K562 (cell line): ENCODE data around the gene SNX30. TPM values are rescaled to one million over a fixed set of nuclear protein-coding genes. Genes with fewer than 3 reads are reported as not detected.

Experiments used
- EP300 ChIP-seq: IDR thresholded peaks from 2 replicates; pipeline ENCODE4 v1.6.1; 2012; ENCODE audit warnings: low read length, improper control_type of control experiment
- FOXA1 ChIP-seq: fragments of 450-650 bp; IDR thresholded peaks from 2 replicates; pipeline ENCODE4 v1.6.1; 2016; ENCODE audit warnings: mild to moderate bottlenecking, borderline replicate concordance
- KDM1A ChIP-seq, 2 experiments: fragments of 450-650 bp; IDR thresholded peaks; 2 replicates each; pipeline ENCODE4 v1.6.1; 2016; ENCODE audit warnings: mild to moderate bottlenecking in 2 of 2
- MAZ ChIP-seq, 2 experiments: fragments of 450-650 bp in 1 of 2; sonication (generic) in 1 of 2; formaldehyde crosslinking; IDR thresholded peaks in 1 of 2; conservative IDR thresholded peaks in 1 of 2; 2 replicates each; pipeline versions ENCODE4 v1.4.0 to v1.5.0; 2020; ENCODE audit warnings: mild to moderate bottlenecking in 1 of 2, missing genetic modification reagents in 1 of 2
- NONO ChIP-seq, 2 experiments: fragments of 200-400 bp in 1 of 2; fragments of 450-650 bp in 1 of 2; formaldehyde crosslinking in 1 of 2; IDR thresholded peaks; 2 replicates each; pipeline ENCODE4 v1.6.1; 2017; ENCODE audit warnings: low read depth in 2 of 2, mild to moderate bottlenecking in 2 of 2, moderate library complexity in 2 of 2, low read length in 1 of 2
- PTBP1 ChIP-seq: fragments of 200-400 bp; formaldehyde crosslinking; IDR thresholded peaks from 2 replicates; pipeline ENCODE4 v1.6.1; 2017; ENCODE audit warnings: low read depth, low read length
- SREBF1 ChIP-seq: fragments of 150-350 bp; IDR thresholded peaks from 2 replicates; pipeline ENCODE4 v1.6.1; 2014; ENCODE audit warnings: antibody characterized with exemption, low read depth, low read length, borderline replicate concordance
- TRIM24 ChIP-seq, 2 experiments: fragments of 450-650 bp; IDR thresholded peaks; 2 replicates each; pipeline ENCODE4 v1.6.1; 2016
- ZNF143 ChIP-seq: sonication (generic); formaldehyde crosslinking; IDR thresholded peaks from 2 replicates; pipeline ENCODE4 v1.9.0; 2022; ENCODE audit warnings: mild to moderate bottlenecking, missing genetic modification reagents
- ZNF197 ChIP-seq: fragments of 200-800 bp; sonication (Bioruptor generic); IDR thresholded peaks from 2 replicates; pipeline ENCODE4 v1.6.1; 2016; ENCODE audit warnings: low read depth, missing genetic modification characterization, missing compliant biosample characterization
- ZNF668 ChIP-seq: fragments of 250-450 bp; sonication (Bioruptor Pico); IDR thresholded peaks from 2 replicates; pipeline ENCODE4 v1.8.0; 2022; ENCODE audit warnings: mild to moderate bottlenecking, inconsistent platforms
- polyA plus RNA-seq, 8 experiments: library from polyadenylated mRNA; depleted of rRNA in 4 of 8; stranded (reverse) in 5 of 8; unstranded in 3 of 8; fragments of >200 nt; fragmentation: Nextera tagmentation in 2 of 8; fragmentation: Illumina TruSeq in 1 of 8; extraction: Ambion mirVana in 2 of 8; extraction: Trizol in 1 of 8; gene quantifications; 2 replicates each; pipeline versions ENCODE4 v1.2.1 to v1.2.3, GENCODE V29; 2011 to 2014; ENCODE audit warnings: inconsistent platforms in 1 of 8, missing spikeins in 1 of 8
- total RNA-seq, 7 experiments: library from RNA; depleted of rRNA in 6 of 7; stranded (reverse); fragments of >200 nt in 6 of 7; fragmentation: Illumina TruSeq in 2 of 7; extraction: Trizol in 2 of 7; gene quantifications; 2 replicates each; pipeline versions ENCODE4 v1.2.1 to v1.2.3, GENCODE V29; 2011 to 2021; ENCODE audit warnings: low replicate concordance in 1 of 7
- TF ChIP-seq, protein P1 (sequence below): sonication (generic); formaldehyde crosslinking; IDR thresholded peaks from 2 replicates; pipeline ENCODE4 v1.8.1; 2023; ENCODE audit warnings: missing genetic modification reagents, mild to moderate bottlenecking, borderline replicate concordance
- TF ChIP-seq, protein P2 (sequence below): fragments of 450-650 bp; IDR thresholded peaks from 2 replicates; pipeline ENCODE4 v1.6.1; 2017; ENCODE audit warnings: antibody characterized with exemption
- TF ChIP-seq, protein P3 (sequence below): sonication (generic); formaldehyde crosslinking; IDR thresholded peaks from 2 replicates; pipeline ENCODE4 v1.8.1; 2023; ENCODE audit warnings: mild to moderate bottlenecking, missing genetic modification reagents

The SNX30 gene
- total and polyA plus RNA-seq, 9 of the 15 experiments (the other 6 are each of a cell fraction or from before 2014, with no cell fraction given) = 0.76 to 5.9 (median 3.3) TPM

DNA sequence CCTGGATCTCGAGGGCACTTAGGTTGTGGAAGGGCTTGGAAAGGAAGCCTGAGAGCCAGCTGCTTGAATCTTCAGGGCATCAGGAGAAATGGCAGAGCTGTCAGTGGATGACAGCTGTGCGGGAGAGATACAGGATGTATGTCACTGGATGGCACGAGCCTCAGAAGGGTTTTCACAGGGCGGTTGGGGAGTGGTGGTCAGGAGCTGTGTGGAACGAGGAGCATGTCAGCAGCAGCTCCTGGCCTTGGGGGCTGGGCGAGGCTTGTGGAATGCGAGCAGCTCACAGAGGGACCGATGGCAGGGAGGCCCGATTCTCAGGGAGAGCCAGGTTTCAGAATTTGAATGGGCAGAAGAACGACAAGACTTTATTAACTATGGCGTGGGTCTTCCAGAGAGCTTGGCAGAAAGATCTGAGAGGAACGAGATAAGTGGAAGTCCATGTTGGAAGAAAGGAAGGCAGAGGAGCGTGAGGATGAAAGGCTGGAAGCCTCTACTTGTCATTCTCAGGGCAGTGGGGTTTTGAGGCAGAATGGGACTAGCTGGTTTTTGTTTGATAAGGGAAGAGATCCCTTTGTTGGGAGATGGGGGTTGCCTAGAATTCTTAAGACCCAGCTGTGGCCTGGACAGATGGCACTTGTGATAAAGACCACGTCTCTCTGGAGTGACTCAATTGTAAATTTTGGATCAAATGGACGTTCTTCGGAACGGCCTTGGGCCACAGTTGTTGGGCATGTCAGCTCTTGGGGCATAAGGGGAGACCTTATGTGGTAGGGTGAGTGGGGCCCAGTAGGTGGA, 60.3 kb downstream of the SNX30 start (continued):
- TF ChIP-seq, protein P1, sequence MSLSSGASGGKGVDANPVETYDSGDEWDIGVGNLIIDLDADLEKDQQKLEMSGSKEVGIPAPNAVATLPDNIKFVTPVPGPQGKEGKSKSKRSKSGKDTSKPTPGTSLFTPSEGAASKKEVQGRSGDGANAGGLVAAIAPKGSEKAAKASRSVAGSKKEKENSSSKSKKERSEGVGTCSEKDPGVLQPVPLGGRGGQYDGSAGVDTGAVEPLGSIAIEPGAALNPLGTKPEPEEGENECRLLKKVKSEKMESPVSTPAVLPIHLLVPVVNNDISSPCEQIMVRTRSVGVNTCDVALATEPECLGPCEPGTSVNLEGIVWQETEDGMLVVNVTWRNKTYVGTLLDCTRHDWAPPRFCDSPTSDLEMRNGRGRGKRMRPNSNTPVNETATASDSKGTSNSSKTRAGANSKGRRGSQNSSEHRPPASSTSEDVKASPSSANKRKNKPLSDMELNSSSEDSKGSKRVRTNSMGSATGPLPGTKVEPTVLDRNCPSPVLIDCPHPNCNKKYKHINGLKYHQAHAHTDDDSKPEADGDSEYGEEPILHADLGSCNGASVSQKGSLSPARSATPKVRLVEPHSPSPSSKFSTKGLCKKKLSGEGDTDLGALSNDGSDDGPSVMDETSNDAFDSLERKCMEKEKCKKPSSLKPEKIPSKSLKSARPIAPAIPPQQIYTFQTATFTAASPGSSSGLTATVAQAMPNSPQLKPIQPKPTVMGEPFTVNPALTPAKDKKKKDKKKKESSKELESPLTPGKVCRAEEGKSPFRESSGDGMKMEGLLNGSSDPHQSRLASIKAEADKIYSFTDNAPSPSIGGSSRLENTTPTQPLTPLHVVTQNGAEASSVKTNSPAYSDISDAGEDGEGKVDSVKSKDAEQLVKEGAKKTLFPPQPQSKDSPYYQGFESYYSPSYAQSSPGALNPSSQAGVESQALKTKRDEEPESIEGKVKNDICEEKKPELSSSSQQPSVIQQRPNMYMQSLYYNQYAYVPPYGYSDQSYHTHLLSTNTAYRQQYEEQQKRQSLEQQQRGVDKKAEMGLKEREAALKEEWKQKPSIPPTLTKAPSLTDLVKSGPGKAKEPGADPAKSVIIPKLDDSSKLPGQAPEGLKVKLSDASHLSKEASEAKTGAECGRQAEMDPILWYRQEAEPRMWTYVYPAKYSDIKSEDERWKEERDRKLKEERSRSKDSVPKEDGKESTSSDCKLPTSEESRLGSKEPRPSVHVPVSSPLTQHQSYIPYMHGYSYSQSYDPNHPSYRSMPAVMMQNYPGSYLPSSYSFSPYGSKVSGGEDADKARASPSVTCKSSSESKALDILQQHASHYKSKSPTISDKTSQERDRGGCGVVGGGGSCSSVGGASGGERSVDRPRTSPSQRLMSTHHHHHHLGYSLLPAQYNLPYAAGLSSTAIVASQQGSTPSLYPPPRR (CRISPR knock-in tag) = no peak
- no peak for TF ChIP-seq FOXA1
- TF ChIP-seq EP300 = peak; percentile 50; the same call in 1 of the 2 replicates
- TF ChIP-seq, protein P2, sequence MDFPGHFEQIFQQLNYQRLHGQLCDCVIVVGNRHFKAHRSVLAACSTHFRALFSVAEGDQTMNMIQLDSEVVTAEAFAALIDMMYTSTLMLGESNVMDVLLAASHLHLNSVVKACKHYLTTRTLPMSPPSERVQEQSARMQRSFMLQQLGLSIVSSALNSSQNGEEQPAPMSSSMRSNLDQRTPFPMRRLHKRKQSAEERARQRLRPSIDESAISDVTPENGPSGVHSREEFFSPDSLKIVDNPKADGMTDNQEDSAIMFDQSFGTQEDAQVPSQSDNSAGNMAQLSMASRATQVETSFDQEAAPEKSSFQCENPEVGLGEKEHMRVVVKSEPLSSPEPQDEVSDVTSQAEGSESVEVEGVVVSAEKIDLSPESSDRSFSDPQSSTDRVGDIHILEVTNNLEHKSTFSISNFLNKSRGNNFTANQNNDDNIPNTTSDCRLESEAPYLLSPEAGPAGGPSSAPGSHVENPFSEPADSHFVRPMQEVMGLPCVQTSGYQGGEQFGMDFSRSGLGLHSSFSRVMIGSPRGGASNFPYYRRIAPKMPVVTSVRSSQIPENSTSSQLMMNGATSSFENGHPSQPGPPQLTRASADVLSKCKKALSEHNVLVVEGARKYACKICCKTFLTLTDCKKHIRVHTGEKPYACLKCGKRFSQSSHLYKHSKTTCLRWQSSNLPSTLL = no peak
- no peak for TF ChIP-seq MAZ (CRISPR knock-in tag; conservative IDR thresholded peaks at IDR 0.05 in 1 of 2, IDR thresholded peaks at IDR 0.05 in 1 of 2)
- no peak for TF ChIP-seq SREBF1
- no peak for TF ChIP-seq PTBP1
- TF ChIP-seq, protein P3, sequence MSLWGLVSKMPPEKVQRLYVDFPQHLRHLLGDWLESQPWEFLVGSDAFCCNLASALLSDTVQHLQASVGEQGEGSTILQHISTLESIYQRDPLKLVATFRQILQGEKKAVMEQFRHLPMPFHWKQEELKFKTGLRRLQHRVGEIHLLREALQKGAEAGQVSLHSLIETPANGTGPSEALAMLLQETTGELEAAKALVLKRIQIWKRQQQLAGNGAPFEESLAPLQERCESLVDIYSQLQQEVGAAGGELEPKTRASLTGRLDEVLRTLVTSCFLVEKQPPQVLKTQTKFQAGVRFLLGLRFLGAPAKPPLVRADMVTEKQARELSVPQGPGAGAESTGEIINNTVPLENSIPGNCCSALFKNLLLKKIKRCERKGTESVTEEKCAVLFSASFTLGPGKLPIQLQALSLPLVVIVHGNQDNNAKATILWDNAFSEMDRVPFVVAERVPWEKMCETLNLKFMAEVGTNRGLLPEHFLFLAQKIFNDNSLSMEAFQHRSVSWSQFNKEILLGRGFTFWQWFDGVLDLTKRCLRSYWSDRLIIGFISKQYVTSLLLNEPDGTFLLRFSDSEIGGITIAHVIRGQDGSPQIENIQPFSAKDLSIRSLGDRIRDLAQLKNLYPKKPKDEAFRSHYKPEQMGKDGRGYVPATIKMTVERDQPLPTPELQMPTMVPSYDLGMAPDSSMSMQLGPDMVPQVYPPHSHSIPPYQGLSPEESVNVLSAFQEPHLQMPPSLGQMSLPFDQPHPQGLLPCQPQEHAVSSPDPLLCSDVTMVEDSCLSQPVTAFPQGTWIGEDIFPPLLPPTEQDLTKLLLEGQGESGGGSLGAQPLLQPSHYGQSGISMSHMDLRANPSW (CRISPR knock-in tag) = no peak
- no peak for TF ChIP-seq ZNF197 (CRISPR knock-in tag)
- peak; percentile 72 to 78 for TF ChIP-seq TRIM24 (IDR thresholded peaks at IDR 0.05)
- TF ChIP-seq ZNF668 (CRISPR knock-in tag) = no peak
- TF ChIP-seq NONO (IDR thresholded peaks at IDR 0.05; ENCODE audit: low read depth in 2 of 2, low read length in 1 of 2) = no peak
- no peak for TF ChIP-seq ZNF143 (CRISPR knock-in tag)
- peak; percentile 53 to 67; a peak in 3 of 4 replicates for TF ChIP-seq KDM1A (IDR thresholded peaks at IDR 0.05)
